IPS-18c (cell line): Measurements from ENCODE around the gene PKP2.
"Not testable (repeated sequence)": the region's sequence is repeated elsewhere in the genome, so short reads cannot be mapped to it uniquely, and the experiment has no call there.

Source experiments
- H3K4me3 ChIP-seq: 2 replicates; pipeline ENCODE4 v1.7.0; 2013; ENCODE audit warnings: low read depth, mild to moderate bottlenecking, low read length, moderate library complexity; ENCODE audit not compliant: insufficient read depth
- H3K9me3 ChIP-seq: one replicate; pipeline ENCODE4 v1.6.1; 2013; ENCODE audit warnings: mild to moderate bottlenecking, low read length, moderate library complexity; ENCODE audit not compliant: control insufficient read depth, insufficient read depth

The PKP2 gene

GRCh38 chr12:32879066-32879465 lies 17.5 kb downstream of the PKP2 start:
- not testable (repeated sequence) for H3K4me3 ChIP-seq, H3K9me3 ChIP-seq

GRCh38 chr12:32877601-32878459 lies 18.7 kb downstream of the PKP2 start:
- Histone ChIP-seq H3K9me3 (no peaks in the 10 kb centered on the region), H3K4me3 (no peak overlapping the region)

DNA sequence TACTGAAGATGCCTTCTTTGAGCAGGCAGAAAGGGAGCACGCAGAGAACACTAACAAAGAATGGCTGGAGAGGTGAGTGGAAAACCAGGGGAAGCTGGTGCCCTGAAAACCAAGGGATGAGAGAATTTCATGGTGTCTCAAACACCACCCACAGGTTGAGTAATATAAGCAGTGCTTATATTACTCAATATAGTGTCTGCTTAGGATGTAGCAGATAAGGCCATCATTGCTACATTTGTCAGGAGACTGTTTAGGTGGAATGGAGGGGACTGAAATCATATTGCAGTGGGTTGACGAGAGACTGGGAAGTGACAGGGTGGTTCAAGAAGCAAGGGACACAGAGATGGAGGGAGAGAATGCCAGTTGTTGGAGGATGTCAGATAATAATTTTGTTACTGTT lies 20.6 kb downstream of the PKP2 start:
- Histone ChIP-seq H3K9me3 (peaks cover 2% of the 10 kb centered on the region), H3K4me3 (no peak overlapping the region)

DNA sequence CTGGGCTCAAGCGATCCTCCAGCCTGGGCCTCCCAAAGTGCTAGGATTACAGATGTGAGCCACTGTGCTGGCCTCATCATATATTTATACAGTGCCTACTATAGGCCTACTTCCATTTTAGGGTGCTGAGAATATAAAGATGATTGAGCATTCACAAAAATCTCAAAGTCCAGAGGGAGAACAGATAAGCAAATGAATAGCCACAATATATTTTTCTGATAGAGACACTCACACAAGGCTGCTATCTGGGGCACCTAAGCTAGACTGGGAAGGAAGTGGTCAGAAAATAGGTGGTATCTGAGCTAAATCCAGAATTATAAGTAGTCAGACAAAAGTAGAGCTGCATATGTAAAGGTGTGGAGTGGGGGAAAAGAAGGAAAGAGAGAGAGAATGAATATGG lies 21.6 kb downstream of the PKP2 start:
- no peak overlapping the region for H3K4me3 ChIP-seq
- H3K9me3 ChIP-seq, result peaks cover 2% of the 10 kb centered on the region

- Histone ChIP-seq H3K4me3 (no peak overlapping the region), H3K9me3 (peaks cover 2% of the 10 kb centered on the region)
Measured at GRCh38 chr12:32874078-32874477, 22.5 kb downstream of the PKP2 start.

- not testable (repeated sequence) for H3K9me3 ChIP-seq, H3K4me3 ChIP-seq
Measured at GRCh38 chr12:32872416-32872815, 24.2 kb downstream of the PKP2 start.

DNA sequence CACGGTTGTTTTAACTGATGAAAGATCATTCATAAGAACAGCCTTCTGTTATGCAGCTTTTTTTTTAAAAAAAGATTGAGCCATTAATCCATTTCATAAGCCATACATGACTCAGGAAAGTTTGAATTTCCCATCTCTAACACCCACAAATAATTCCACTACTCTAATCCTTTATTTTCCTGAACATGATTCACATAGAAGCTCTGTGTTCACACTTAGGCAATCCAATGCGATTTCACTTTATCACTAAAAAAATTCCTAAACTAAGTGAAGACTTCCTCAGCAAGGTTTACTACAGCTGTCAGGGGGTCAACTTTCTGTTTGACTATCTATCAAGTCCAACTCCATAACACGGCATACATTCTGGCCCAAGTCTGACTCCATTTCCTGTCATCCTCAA lies 25.9 kb downstream of the PKP2 start:
- Histone ChIP-seq H3K4me3 (no peak overlapping the region), H3K9me3 (peaks cover 2% of the 10 kb centered on the region)

DNA sequence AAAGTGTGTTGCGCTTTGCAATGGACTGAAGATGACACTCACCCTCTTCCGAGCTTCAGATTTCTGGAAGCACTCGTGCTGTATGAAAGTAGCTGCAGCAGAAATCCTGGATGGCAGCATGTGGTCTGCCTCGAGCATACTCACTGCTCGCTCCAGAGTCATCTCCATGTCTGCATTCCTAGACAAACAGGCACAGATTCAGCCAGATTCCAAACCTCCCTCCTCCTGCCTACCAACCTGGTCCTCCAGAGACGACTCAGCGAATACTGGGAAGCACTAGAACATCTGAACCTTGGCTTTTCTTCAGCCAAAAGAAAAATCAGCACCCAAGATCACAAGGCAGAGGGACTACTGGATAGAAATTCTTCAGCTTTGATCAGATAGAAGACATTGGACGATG lies 27.7 kb downstream of the PKP2 start:
- no peak overlapping the region for H3K4me3 ChIP-seq
- peaks cover 2% of the 10 kb centered on the region for H3K9me3 ChIP-seq

DNA sequence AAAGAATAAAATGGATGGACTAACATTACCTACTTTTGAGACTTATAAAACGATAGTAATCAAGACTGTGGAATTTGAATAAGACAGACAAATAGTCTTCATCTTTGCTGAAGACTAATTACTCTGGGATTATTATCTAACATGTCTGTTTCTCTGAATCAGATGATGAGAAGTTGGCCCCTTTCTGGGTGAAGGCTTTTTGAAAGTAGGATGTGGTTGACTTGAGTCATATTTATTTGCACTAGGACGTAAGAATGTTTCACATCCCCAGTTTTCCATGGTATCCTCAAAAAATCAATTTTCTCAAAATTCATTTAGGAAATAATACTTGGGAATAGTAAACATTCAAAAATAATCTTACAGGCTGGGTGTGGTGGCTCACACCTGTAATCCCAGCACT lies 31.8 kb downstream of the PKP2 start:
- Histone ChIP-seq H3K9me3 (no peaks in the 10 kb centered on the region), H3K4me3 (no peak overlapping the region)

DNA sequence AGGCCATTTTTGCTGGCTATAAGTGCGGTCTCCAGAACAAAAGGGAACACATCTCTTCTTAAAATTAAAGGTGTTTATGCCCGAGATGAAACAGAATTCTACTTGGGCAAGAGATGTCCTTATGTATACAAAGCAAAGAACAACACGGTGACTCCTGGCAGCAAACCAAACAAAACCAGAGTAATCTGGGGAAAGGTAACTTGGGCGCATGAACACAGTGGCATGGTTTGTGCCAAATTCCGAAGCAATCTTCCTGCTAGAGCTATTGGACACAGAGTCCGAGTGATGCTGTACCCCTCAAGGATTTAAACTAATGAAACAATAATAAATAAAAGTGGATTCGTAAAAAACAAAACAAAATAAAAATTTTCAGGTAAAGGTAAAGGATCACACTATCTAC lies 33.4 kb downstream of the PKP2 start:
- Histone ChIP-seq H3K4me3 (no peak overlapping the region), H3K9me3 (no peaks in the 10 kb centered on the region)

GRCh38 chr12:32861658-32862057 lies 34.9 kb downstream of the PKP2 start:
- H3K4me3 ChIP-seq, H3K9me3 ChIP-seq: not testable (repeated sequence)

- Histone ChIP-seq H3K4me3 (no peak overlapping the region), H3K9me3 (no peaks in the 10 kb centered on the region)
Measured at GRCh38 chr12:32860192-32860591, 36.4 kb downstream of the PKP2 start.

DNA sequence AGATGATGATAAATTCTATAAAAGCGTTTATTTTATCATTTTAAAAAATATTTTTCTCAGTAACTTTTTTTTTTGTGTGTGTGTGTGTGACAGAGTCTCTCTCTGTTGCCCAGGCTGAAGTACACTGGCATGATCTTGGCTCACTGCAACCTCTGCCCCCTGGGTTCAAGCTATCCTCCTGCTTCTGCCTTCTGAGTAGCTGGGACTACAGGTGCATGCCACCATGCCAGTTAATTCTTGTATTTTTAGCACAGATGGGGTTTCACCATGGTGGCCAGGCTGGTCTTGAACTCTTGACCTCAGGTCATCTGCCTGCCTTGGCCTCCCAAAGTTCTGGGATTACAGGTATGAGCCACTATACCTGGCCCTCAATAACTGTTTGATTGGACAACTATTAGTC lies 37.2 kb downstream of the PKP2 start:
- Histone ChIP-seq H3K9me3 (no peaks in the 10 kb centered on the region), H3K4me3 (no peak overlapping the region)

GRCh38 chr12:32854716-32855115 lies 41.9 kb downstream of the PKP2 start:
- Histone ChIP-seq H3K9me3 (no peaks in the 10 kb centered on the region), H3K4me3 (no peak overlapping the region)

DNA sequence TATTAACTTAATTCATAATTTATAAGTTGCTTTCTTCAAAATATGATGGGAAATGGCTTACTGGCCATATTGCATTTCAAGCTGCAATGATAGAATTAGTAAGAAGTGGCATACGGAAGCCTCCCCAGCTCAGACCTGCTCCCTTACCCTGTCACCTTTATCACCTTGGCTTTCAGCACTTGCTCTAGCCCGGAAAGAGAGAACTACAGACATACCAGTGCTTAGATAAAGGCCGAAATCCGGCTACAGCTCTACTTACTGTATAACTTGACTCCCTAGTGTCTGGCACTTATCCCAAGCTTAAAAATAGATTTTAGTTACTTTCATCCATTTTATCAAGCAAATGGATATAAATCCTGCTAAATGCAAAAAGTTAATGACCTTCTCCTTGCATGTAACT lies 42.5 kb downstream of the PKP2 start:
- Histone ChIP-seq H3K9me3 (no peaks in the 10 kb centered on the region), H3K4me3 (no peak overlapping the region)

- Histone ChIP-seq H3K9me3 (no peaks in the 10 kb centered on the region), H3K4me3 (no peak overlapping the region)
Measured at GRCh38 chr12:32847287-32847686, 49.3 kb downstream of the PKP2 start.

DNA sequence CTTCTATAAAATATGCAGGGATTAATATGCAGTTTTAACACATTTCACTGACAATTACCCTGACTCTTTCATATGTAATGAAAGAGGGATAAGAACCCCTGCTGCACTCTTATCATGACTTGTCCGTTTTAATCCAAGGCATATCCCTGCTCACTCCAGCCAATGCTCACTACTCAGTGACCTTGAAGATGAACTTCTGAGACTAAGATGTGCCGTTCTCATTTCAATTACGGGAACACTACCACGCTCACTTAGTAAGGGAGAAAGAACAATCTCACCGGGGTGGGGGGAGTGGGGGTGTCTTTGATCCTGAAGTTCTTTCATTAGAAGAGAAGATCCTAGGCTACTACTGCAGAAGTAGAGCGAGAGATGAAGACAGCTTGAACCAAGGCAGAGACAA lies 50.5 kb downstream of the PKP2 start:
- H3K4me3 ChIP-seq, result no peak overlapping the region

DNA sequence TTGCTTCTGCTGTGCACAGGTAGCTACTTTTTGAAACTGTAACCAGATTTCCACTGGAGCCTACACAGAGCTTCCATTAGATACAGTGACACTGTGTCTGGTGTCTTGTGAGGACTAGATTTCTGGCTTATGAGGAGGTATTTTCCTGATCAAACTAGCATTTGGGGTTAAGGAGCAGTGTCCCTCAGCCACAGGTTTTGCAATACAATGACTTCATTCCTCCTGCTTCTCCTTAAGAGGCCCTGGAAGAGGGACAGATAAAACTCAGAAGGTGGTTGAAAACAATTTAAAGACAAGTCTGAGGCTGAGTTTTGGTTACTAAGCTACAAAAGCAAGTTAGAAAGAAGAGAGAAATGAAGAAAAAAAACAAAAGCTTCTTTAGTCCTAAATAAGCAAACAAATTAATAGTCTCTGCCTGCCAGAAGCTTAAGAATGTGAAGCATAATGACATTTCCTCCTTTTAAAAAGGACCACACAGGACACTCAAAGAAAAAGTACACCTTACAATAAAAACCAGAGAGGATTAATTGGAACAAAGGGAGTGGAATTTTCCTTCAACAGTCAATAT lies 53.0 kb downstream of the PKP2 start:
- H3K9me3 ChIP-seq, result no peaks in the 10 kb centered on the region
- H3K4me3 ChIP-seq, result no peak overlapping the region

More for the DNA sequence above, 50.5 kb downstream of the PKP2 start:
- H3K9me3 ChIP-seq, result no peaks in the 10 kb centered on the region

DNA sequence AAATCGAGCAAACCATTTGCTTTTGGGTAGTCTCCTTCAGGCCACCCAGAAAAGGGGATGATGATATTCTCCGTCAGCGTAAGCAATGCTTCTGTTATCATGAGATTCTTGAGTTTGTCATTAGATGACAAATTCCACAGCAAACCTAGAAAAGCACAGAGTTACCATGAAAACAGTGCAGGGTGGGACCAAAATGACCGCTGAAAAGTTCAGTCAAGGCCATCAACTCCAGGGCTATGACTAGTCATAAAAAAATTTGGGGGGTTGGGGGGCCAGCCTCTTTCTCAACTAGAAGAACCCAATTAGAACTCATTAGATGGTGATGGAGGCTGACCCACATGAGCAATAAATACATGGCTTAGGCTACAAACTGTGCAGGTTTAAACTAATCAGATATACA lies 55.5 kb downstream of the PKP2 start:
- H3K9me3 ChIP-seq, result no peaks in the 10 kb centered on the region

More for the DNA sequence above, 55.5 kb downstream of the PKP2 start:
- H3K4me3 ChIP-seq, result no peak overlapping the region
